NCI-H510A treated with DMSO at 0.1 percent for 48 hours (cell line): ENCODE data around the gene ANKS1B.
"Not testable (repeated sequence)": the region's sequence is repeated elsewhere in the genome, so short reads cannot be mapped to it uniquely, and the experiment has no call there.

Source experiments
- DNase-seq: peaks from one replicate; lab custom pipeline; 2025; lab: John Stamatoyannopoulos, UW

ANKS1B gene

GRCh38 chr12:99577125-99577524 is 407.6 kb downstream of the ANKS1B start:
- not testable (repeated sequence) for DNase-seq

- no peak for DNase-seq
Measured at GRCh38 chr12:99573980-99574379, 410.8 kb downstream of the ANKS1B start.

- no peak for DNase-seq
Measured at GRCh38 chr12:99567072-99567471, 417.7 kb downstream of the ANKS1B start.

DNA sequence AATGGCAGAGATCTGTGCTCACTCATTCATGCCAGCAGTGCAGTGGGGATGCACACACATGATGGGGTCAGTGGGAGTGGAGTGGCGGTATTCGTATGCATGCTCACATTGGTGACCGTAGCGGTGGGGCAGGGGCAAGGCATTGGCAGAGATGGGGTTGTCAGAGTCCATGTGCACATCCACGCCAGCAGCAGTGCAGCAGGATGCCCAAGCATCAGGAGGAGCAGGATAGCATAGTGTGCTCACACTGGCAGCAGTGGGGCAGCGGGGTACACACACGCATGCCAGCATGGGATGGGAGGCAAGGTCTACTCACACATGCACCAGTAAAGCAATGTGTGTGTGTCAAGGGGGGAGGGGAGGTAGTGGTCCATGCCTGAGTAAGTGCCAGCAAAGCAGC is 426.6 kb downstream of the ANKS1B start:
- no peak for DNase-seq

DNA sequence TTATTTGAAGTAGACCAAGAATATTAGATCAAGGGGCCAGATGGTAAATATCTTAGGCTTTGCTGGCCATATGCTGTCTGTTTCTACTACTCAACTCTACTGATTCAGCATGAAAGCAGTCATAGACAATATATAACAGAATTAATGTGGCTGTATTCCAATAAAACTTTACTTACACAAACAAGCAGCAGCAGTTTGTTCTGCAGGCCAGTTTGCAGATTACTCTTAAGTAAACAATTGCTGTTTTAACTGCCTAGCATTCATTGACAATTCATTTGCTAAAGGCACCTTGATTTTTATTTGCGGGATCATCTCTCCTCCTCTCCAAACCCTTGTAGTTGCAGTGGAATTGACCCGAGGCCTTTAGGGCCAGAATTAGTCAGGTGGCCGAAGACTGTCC is 431.3 kb downstream of the ANKS1B start:
- peak; percentile 50 for DNase-seq

- DNase-seq, result no peak
Measured at GRCh38 chr12:99552022-99552421, 432.7 kb downstream of the ANKS1B start.

DNA sequence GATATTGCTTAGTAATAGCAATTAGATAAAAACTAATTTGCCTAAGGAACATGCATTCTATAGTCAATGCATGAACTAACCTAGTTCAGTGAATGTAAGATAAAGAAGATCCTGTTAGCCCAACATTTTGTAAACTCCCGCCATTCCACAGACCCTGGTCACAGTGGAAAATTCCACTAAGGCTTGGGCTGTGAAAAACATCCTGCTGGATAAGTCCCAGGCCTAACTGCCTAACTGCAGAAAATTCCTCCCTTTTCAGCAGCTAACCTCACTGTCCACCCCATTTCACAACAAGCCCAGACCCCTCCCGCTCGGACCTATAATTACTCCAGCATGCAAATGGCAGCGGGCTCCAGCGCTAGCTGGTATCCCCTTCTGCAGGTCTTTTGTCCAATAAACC is 435.1 kb downstream of the ANKS1B start:
- no peak for DNase-seq

- no peak for DNase-seq
Measured at GRCh38 chr12:99549196-99549595, 435.5 kb downstream of the ANKS1B start.

DNA sequence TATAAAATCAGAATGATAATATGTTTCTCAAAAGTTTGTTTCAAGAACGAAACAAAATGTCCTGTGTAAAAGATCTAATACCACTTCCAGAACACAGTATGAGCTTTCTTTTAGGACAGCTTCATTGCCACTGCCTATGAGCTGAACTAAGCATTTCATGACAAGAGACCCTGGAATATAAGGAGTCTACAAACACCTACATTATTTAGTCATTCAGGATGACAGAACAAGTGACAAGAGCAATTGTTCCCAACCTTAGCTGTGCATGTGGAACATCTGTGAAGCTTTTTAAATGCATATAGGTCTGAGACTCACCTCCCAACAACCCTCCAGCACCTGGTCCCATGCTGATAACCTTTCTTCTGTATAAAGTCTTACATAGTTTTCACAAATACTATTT is 440.3 kb downstream of the ANKS1B start:
- DNase-seq, result no peak

DNA sequence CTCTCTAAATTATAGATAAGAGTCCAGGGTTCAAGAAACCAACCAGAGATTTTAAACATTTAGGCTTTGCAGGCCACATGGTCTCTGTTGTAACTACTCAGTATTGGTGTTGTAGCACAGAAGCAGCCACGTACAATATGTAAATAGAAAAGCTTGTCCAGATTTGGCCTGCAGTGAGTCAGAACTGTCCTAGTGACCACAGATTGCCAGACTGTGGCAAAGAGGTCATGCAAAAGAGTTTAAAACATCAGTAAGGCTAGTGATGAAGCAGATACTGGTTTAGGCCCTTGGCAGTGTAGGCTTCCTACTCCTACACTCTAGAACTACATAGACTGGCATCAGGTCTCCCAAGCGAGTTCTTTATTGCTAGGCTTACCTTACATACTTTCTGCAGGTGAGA is 454.8 kb downstream of the ANKS1B start:
- DNase-seq, result no peak

- no peak for DNase-seq
Measured at GRCh38 chr12:99528478-99528877, 456.3 kb downstream of the ANKS1B start.

- DNase-seq, result no peak
Measured at GRCh38 chr12:99523853-99524252, 460.9 kb downstream of the ANKS1B start.

DNA sequence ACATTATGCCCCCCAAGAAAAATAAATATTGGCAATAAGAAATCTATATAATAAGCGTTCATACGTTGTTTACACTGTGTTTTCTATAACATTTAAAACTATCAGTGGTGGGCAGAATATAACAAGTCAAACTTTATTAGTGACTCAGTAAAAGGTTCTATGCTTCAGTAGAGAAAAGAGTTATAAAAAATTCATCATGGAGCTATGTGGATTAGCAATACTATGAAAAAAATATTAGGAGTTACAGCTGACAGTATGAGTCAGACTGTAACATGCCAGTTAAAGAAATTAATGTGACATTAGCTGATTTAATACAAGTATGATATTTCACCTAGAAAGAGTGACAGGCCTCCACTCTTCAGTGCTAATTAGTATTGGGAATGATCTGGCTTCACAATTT is 462.3 kb downstream of the ANKS1B start:
- DNase-seq, result no peak

- DNase-seq, result no peak
Measured at GRCh38 chr12:99521664-99522063, 463.1 kb downstream of the ANKS1B start.

GRCh38 chr12:99513066-99513465 is 471.7 kb downstream of the ANKS1B start:
- DNase-seq, result no peak

DNA sequence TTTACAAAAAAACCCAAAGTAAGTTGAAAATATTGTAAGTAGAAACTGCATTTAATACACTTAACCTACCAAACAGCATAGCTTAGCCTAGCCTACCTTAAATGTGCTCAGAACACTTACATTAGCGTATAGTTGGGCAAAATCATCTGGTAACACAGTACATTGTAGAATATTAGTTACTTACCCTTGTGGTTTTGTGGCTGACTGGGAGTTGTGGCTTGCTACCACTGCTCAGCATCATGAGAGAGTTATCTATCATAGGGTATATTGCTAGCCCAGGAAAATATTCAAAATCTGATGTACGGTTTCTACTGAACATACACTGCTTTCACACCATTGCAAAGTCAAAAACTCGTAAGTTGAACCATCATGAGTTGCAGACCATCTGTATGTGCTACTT is 478.9 kb downstream of the ANKS1B start:
- no peak for DNase-seq

DNA sequence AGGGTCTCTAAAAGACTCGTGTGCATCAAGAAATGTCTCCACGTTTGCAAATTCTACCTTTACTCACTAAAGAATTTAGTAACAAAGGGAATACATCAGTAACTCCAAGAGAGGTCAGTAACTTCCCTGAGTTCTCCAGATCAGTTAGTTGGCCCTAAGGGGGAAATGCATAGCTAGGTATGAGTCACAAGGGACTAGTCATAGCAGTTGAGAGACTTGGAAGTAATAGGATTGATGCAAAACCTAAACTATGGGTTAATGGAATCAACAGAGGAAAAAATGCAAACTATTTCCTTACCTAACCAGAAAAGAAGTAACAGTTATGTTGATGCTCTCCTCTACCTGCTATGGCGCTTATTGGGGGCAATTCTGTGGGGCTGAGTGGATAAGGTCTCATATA is 486.0 kb downstream of the ANKS1B start:
- DNase-seq, result no peak

- DNase-seq, result no peak
Measured at GRCh38 chr12:99495799-99496198, 488.9 kb downstream of the ANKS1B start.

GRCh38 chr12:99493197-99493596 is 491.5 kb downstream of the ANKS1B start:
- no peak for DNase-seq

GRCh38 chr12:99486277-99486676 is 498.5 kb downstream of the ANKS1B start:
- no peak for DNase-seq

GRCh38 chr12:99479149-99479548 is 505.6 kb downstream of the ANKS1B start:
- no peak for DNase-seq

- DNase-seq, result peak; percentile 9
Measured at GRCh38 chr12:99476956-99477355, 507.8 kb downstream of the ANKS1B start.

- no peak for DNase-seq
Measured at GRCh38 chr12:99455350-99456035, 529.2 kb downstream of the ANKS1B start.

- no peak for DNase-seq
Measured at GRCh38 chr12:99454539-99455172, 530.1 kb downstream of the ANKS1B start.
